NB4 (cell line): ENCODE measurements around the gene DIP2C.

ENCODE experiments used
- DNase-seq: peaks from one replicate; pipeline ENCODE4 v3.0.0; 2010; ENCODE audit warnings: low read depth
- H3K4me3 ChIP-seq: one replicate; pipeline ENCODE4 v1.5.1; 2011; ENCODE audit warnings: mild to moderate bottlenecking, low read depth, low read length, moderate library complexity
- MYC ChIP-seq: IDR thresholded peaks from 2 replicates; pipeline ENCODE4 v1.6.1; 2011; ENCODE audit warnings: low read depth, low read length
- POLR2A ChIP-seq: IDR thresholded peaks from 2 replicates; pipeline ENCODE4 v1.6.1; 2011; ENCODE audit warnings: mild to moderate bottlenecking; ENCODE audit not compliant: insufficient read length; ENCODE audit errors: extremely low read depth
- TF ChIP-seq, protein P1 (sequence below): IDR thresholded peaks from 2 replicates; pipeline ENCODE4 v1.6.1; 2011; ENCODE audit warnings: low read depth, low read length
- TF ChIP-seq, protein P2 (sequence below): IDR thresholded peaks from one replicate; pipeline ENCODE4 v1.5.1; 2012; ENCODE audit warnings: low read depth, low read length

The DIP2C gene

DNA sequence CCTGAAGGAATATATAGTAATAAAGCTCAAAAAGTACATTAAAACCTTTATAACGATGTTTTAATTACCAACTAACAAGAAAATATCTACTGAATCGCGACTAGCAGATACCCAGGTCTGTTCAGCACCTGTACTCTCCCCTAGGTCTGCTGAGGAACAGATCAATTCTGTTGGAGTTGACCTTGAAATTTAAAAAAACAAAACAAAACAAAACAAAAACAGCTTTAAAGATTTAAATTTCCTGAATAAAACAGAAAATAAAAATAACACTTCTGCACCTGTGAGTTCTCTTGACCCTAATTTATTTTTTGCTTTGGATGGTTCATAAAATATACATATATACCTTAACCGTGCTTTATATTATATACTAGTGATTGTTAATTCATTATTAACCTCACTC, 24.6 kb downstream of the DIP2C start:
- no peak overlapping the region for H3K4me3 ChIP-seq
- TF ChIP-seq, protein P1, sequence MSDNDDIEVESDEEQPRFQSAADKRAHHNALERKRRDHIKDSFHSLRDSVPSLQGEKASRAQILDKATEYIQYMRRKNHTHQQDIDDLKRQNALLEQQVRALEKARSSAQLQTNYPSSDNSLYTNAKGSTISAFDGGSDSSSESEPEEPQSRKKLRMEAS, result no peak
- TF ChIP-seq, protein P2, sequence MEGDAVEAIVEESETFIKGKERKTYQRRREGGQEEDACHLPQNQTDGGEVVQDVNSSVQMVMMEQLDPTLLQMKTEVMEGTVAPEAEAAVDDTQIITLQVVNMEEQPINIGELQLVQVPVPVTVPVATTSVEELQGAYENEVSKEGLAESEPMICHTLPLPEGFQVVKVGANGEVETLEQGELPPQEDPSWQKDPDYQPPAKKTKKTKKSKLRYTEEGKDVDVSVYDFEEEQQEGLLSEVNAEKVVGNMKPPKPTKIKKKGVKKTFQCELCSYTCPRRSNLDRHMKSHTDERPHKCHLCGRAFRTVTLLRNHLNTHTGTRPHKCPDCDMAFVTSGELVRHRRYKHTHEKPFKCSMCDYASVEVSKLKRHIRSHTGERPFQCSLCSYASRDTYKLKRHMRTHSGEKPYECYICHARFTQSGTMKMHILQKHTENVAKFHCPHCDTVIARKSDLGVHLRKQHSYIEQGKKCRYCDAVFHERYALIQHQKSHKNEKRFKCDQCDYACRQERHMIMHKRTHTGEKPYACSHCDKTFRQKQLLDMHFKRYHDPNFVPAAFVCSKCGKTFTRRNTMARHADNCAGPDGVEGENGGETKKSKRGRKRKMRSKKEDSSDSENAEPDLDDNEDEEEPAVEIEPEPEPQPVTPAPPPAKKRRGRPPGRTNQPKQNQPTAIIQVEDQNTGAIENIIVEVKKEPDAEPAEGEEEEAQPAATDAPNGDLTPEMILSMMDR, result no peak
- TF ChIP-seq MYC (no peak), POLR2A (no peak)
- DNase-seq, result no peak

DNA sequence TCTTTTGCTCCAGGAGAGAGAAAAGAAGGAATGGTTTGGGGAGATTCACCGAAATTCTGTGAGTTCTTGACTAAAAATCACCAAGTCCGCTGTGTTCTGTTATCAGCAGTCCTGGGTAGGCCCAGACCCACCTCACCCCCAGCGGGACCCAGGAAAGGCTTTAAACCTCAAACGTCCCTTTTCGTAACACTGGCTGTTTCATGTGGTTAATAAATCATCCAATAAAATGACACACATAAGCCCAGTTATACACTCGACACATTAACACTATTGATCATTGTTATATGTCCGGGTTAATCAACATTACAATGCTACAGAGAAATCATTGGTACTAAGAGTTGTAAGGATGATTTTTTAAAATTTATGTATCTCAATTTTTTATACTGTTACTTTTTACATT, 25.2 kb downstream of the DIP2C start:
- no peak overlapping the region for H3K4me3 ChIP-seq
- TF ChIP-seq, protein P1, result no peak
- no peak for TF ChIP-seq POLR2A
- DNase-seq, result no peak

DNA sequence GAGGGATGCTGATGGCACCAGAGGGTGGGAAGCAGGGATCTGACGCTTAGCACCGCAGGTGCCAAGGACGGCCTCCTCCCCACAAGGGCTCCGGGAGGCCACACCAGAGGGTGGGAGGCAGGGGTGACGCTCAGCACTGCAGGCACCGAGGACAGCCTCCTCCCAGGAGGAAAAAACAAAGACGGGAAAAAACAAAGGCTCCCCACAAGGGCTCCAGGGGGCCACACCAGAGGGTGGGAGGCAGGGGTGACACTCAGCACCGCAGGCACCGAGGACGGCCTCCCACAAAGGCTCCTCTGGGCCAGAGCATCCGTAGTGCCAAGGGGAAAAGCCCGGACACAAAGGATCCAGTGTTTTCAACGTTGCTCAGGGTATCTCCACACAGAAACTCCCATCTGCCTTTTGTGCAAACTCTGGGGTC, 25.6 kb downstream of the DIP2C start:
- no peak for DNase-seq
- TF ChIP-seq, protein P2, result no peak
- TF ChIP-seq, protein P1, result no peak
- TF ChIP-seq POLR2A (no peak), MYC (no peak)
- no peak overlapping the region for H3K4me3 ChIP-seq

DNA sequence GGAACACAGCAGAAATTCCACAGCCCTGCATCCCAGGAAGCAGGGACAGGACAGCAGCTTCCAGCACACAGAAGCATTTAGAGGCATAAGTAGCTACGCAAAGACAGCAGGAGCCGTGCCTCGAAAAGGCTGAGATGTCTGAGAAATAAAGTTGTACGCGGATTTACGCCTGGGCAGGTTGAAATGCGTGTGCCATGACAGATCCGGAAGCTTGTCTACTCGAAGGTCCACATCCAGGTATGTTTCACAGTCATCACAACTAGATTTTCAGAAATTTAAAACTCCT, 26.1 kb downstream of the DIP2C start:
- no peak for TF ChIP-seq POLR2A
- TF ChIP-seq, protein P2, result no peak
- no peak for TF ChIP-seq MYC
- TF ChIP-seq, protein P1, result no peak

DNA sequence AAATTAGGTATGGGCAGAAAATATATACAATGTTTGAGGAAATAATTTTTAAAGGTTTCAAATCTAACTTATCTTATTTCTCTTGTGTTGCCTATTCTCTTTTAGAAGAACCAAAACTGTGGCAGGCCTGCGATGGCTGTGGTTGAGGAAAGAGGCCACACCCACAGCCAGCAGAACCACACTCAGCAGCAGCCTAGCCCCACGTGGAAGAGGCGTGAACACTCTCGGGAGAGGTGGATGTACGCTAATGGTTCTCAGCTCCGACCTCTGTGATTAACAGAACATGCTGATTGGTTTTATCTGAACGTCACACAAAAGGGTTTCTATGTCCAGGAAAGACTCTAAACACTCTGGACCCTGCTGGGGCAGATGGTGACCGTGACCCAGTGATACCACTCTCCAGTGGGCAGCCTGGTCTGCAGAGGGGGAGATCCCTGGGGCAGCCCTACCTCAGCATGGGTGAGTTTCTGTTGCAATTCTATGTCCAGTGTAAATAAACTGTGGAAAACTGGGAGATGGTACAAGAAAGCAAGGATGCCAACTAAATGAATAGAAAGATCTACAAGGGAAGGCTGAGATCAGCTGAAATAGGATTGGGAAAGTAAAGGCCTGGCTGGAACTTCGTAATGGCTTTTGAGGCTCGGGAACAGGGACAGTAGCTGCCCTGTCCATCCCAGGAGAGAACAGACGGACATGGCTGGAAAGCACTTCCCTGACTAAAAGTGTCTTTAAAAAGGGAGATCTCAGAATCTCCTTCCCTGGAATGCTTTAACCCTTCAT, 26.6 kb downstream of the DIP2C start:
- no peak overlapping the region for H3K4me3 ChIP-seq
- TF ChIP-seq, protein P1, result no peak
- TF ChIP-seq POLR2A (no peak), MYC (no peak)
- TF ChIP-seq, protein P2, result no peak
- no peak for DNase-seq

More for the DNA sequence above, 26.1 kb downstream of the DIP2C start:
- no peak for DNase-seq
- H3K4me3 ChIP-seq, result no peak overlapping the region

DNA sequence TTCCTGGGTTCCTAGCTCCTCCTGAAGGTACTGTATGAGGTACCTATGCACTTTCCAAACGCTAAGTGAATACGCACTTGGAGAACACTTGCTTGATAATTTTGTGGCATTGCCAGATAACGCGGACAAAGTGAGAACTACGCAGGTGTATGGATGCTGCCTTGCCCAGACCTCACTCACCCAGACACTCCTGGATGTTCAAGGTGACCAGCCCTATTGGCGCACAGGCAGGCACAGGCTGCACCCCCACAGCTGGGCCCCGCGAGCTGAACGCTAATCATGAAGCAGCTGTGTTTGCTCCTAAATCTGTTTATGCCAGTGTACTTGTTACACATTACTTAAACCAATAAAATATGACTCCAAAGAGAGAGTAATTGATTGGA, 27.3 kb downstream of the DIP2C start:
- no peak for DNase-seq
- no peak for TF ChIP-seq POLR2A
- TF ChIP-seq, protein P1, result no peak
- TF ChIP-seq, protein P2, result no peak
- no peak for TF ChIP-seq MYC
- no peak overlapping the region for H3K4me3 ChIP-seq
